Erythroblast (primary cell): Measurements from ENCODE around the gene AKAP6.

Source experiments
- GATA1 ChIP-seq: IDR thresholded peaks from 2 replicates; pipeline ENCODE4 v1.6.1; 2011; ENCODE audit warnings: low read depth, mild to moderate bottlenecking, control low read depth, low read length, moderate library complexity
- POLR2A ChIP-seq: IDR thresholded peaks from 2 replicates; pipeline ENCODE4 v1.6.1; 2011; ENCODE audit warnings: mild to moderate bottlenecking, low read length

GRCh38 chr14:32513571-32514009 is 184.5 kb downstream of the AKAP6 start:
- TF ChIP-seq POLR2A (no peak), GATA1 (no peak)
